Spleen (tissue), 7 donors: ENCODE measurements around the gene MAST4.

ENCODE experiments used
- CTCF ChIP-seq, 11 experiments: fragments of 200-600 bp in 7 of 11; fragments of 450-650 bp in 4 of 11; sonication (generic) in 4 of 11; IDR thresholded peaks in 8 of 11; conservative IDR thresholded peaks in 3 of 11; 1 replicate in 7 of 11; 2 replicates in 4 of 11; pipeline versions ENCODE4 v1.4.0 to v1.8.0; 2016 to 2021; ENCODE audit warnings: antibody characterized with exemption in 11 of 11, inconsistent platforms in 4 of 11, mild to moderate bottlenecking in 1 of 11
- POLR2A ChIP-seq, 3 donors: fragments of 450-650 bp; IDR thresholded peaks; one replicate each; pipeline ENCODE4 v1.5.1; 2017; ENCODE audit warnings: antibody characterized with exemption in 3 of 3, mild to moderate bottlenecking in 1 of 3
- donor health status: DM: no; HTN: no; CAD: no; lungs with moderate emphysema.
- donor health status: DM: no; HTN: no; CAD: no.
- donor health status: DM: no; HTN: no; CAD: no.

- TF ChIP-seq CTCF (IDR thresholded peaks at IDR 0.05 in 8 of 11, conservative IDR thresholded peaks at IDR 0.05 in 3 of 11): no peak
- no peak for TF ChIP-seq POLR2A (IDR thresholded peaks at IDR 0.05)
These were observed 379.9 kb downstream of the MAST4 start for GRCh38 chr5:66976108-66976507.
